ENCODE data around the gene PPP1R1C.
A peak's percentile ranks its signal among the peaks of the same experiment; 100 is the strongest.

Gene PPP1R1C

DNA sequence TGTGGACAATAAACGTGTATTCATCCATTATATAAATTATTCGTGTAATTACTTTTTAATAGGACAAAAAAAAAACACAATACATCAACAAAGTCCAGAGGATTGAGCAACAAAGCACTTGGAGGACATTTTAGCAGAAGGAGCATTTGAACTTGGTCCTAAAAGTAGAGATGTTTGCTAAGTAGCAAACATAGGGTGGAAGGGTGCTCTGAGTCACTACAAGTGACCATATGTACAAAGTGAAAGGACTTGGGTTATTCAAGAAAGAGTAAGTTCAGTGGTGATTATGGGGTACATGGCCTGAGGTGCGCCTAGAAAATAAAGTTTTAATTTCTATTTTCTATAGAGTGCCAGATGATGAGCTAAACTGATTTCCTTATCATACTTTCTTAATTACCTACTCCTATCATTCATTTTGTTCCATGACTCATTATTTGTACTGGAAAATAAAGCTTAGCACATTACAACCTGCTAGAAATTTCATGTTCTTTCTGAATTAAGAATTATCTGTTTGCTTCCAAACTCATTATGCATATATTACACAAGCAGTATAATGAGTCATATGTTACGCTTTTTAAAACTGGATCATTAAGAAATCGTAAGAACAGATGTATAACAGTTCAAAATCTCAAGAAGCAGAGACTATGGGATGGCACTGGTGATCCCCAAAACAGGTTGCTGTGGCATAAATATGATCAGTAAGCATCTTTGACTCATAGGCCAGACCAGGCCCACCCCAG lies 13.1 kb upstream of the PPP1R1C start:
- no peak for DNase-seq

DNA sequence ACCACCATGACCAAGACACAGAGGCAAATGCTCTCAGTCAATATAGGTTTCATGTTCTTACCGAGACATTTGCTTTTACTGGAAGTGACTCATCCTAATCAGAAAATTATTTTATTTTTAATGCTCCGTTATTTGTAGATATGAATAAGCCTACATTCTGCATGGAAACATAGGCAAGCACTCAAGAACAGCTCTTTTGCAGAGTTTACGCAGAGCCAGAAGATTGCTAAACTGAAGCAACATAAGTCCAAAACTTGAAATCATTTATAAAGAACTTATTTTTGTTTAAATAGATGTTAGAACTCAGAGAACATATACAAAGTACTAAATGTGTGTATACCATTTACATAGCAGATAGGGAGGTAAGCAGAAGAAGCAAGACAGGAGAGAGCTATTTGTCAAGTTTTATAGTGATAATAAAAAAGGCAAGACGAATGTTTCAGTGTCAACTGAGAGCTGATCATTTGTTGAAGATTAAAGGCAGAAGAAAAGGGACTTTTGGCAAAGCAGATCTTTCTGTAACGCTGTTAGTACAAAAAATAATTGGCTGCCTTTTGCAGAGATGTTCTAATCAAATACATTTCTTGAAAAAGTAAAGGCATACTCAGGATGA lies 12.4 kb upstream of the PPP1R1C start:
- no peak for DNase-seq

DNA sequence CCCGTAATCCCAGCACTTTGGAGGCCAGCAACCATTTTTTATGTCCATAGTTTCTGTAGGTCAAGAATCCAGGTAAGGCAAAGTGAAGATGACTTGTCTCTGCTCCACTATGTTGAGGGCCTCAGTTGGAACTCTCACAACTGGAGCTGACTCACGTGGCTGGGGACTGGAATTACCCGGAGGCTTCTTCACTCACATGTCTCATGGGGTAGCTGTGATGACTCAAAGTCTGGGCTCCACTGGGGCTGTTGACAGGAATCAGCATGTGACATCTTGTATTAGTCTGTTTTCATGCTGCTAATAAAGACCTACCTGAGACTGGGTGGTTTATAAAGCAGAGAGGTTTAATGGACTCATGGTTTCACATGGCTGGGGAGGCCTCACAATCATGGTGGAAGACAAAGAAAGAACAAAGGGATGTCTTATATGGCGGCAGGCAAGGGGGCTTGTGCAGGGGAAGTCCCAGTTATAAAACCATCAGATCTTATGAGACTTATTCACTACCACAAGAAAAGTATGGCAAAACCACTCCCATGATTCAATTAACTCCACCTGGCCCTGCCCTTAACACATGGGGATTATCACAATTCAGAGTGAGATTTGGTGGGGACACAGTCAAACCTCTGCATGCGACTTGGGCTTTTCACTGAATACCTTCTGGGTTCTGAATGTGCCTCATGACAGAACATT lies 7.8 kb upstream of the PPP1R1C start:
- DNase-seq: peak; percentile 85

GRCh38 chr2:181978351-181979150 lies 7.1 kb upstream of the PPP1R1C start:
- no peak for DNase-seq

- DNase-seq: no peak
Measured at GRCh38 chr2:181984060-181984459, 1.6 kb upstream of the PPP1R1C start.

DNA sequence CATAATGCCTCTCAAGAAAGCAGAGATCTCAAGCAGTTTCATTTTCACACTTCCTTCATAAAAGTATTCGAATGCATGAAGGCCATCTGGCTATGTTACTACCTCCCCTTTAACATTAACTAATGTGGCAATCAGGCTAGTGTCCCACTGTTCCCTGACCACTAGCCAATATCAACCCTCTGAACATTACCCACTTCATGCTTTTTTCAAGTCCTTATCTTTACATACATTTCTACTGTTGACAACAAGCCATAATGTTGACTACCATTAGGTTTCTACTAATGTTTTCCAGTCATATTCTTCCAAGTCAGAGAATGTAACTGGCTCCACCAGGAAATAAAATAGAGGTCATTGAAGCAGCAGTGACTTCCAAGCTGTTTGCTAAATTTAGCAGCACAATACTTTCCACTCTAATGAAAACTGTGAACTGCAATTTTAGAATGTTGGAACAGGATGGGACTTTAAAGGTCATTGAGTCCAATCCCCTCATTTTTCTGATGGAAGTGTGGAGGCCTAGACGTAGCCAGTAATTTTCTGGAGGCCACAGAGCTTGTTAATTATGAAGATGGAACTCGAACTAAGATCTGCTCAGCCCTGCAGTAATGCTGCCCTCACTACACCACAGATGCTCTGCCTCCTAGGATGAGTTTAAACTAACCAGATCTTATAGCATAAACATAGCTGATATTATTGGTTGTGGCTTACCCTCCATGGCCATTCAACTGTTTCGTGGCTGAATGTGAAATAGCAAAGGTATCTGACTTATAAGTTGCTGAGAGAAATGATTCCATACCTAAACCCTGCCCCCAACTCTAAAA lies 630 bp upstream of the PPP1R1C start:
- no peak for DNase-seq

DNA sequence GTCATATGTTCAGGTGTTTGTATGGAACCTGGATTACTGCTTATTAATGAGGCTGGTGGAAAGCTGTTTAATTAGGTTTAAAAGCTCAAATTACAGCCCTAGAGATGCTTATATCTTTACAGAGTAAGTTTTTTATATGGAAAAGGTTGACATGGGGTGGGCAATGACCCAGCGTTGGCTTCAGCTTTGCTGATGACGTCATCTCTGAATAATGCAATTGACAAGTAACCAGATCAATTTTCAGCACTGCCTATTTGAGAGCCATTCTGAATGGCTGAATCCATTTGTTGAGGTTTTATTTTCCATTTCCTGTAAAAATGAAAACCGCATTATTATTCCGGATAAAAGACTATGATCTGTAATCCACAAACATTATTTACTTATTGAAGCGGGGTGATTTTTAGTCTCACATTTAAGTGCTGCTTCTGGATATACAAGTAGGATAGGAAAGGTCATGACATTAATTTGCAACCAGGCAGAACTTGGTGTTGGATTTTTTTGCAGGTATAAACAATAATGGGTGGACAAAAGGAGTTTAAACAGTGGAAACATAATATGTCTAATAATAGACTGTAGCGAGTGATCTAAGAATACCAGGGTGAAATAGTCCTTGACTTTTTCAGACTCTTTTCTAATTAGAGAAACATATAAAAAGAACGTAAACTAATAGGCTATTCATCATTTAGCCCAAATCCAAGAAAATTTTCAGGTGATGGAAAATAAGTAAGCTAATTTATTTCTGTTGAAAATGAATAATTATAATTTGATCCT lies 2.7 kb downstream of the PPP1R1C start:
- DNase-seq: no peak

GRCh38 chr2:181989099-181989498 lies 3.4 kb downstream of the PPP1R1C start:
- no peak for DNase-seq

DNA sequence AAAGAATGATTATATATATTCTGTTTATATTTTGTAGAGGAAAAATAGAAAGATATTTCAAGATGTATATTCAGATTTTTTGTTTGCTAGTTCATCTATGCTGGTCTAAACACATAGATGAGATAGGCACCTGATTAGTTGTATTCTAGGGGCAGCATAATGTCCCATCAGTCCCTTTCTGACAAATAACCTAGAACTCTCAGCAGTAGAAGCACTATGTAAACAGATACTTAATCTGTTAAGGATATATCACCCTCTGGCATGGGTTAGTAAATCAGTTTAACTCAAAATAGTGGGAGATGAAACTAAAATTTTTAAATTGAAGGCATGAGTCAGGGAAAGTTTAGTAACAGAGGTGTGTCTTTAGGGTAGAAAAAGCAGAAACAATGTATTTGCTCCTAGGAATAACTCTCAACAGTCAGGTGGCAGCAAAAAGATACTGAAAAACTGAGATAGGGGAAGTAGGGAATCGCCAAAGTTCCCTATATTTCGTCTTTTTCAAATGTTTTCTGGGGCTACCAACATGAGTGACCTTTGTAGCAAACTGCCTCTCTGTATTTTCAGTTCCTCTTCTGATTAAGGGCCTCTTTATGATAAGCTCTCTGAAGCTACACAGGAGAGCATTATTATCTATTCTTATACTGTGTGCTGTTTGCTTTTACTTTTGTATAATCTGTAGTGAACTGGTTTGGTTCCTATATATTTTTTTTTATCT lies 5.7 kb downstream of the PPP1R1C start:
- no peak for DNase-seq

- no peak for DNase-seq
Measured at GRCh38 chr2:181992776-181993175, 7.1 kb downstream of the PPP1R1C start.

DNA sequence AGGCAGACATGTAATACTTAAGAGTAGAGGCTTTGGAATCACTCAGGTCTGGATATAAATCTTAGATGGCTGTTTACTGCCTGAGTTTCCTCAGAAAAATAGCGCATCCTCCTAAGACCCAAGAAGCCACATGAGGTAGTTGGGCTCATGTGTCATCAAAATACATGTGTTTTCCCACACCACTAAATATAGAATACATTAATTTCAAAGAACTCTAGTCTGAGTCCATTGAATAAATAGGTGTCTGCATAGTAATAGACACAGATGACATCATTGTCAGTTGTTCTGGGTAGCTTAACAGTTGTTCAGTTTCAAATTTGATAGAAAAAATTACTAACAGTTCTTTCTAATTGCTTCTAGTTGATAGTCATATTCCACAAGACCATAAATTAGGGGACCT lies 9.6 kb downstream of the PPP1R1C start:
- DNase-seq: no peak

- no peak for DNase-seq
Measured at GRCh38 chr2:181998041-181998835, 12.6 kb downstream of the PPP1R1C start.

- DNase-seq: no peak
Measured at GRCh38 chr2:181998891-181999654, 13.4 kb downstream of the PPP1R1C start.

DNA sequence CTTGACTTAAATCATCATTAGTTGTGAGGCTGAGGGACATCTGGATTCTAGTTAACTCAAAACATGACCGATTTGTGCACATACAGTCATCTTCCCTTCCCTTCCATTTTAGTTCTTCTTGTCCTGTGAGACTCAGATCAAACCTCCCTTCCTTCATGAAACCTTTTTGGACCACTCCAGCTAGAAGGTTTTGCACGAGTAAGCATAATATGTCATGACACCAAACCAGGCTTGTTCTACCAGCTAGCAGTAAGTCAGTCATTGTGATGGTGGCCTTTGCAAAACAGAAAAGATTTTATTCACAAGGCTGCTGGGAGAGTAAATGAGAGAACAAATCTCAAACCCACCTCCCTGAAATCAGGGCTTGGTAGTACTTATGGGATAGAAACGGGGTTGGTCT lies 14.3 kb downstream of the PPP1R1C start:
- no peak for DNase-seq

DNA sequence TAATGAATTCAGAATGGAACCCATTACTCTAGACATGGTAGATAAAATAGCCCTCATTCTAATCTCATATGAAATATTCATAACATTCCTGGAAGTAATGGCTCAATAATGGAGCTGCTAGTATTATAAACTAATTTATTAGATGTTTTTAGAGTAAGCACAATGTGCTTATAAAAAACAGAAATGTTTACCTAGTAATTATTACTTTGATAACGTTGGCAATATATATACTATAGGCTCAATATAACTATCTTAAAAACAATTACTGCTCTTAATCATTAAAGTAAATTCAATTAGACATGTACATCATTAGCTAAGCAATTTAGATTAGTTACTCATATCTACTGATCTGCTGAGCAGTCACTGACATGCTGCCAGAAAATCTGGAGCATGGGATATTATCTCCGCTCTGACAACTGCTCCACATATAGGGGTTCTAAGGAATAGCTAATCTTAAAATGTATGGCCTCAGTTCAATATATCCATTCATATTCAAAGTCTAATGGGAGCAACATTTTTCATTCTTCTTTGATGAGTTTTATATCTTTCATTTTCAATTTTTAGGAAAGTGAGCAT lies 19.4 kb downstream of the PPP1R1C start:
- no peak for DNase-seq

- no peak for DNase-seq
Measured at GRCh38 chr2:182006595-182007341, 21.1 kb downstream of the PPP1R1C start.

DNA sequence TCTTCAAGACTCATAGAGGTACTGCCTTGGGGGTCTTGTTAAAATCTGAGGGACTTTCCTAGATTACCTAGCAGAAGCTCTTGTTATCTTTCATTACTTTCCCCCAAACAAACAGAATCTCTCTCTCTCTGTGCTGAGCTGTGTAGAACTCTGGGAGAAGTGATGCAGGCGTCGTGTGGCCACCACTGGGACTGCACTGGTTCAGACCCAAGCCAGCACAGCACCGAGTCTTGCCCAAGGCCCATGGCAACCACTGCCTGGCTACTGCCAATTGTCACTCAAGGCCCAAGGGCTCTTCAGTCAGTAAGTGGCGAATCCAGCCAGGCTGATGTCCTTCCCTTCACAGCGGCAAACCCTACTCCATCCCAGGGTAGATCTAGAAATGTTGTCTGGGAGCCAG lies 28.6 kb downstream of the PPP1R1C start:
- no peak for DNase-seq

Measured in islet precursor cell (in vitro differentiated cells).